ENCODE results near the gene RNF146.
"Not testable (repeated sequence)": the region's sequence is repeated elsewhere in the genome, so short reads cannot be mapped to it uniquely, and the experiment has no call there.

Gene RNF146

DNA sequence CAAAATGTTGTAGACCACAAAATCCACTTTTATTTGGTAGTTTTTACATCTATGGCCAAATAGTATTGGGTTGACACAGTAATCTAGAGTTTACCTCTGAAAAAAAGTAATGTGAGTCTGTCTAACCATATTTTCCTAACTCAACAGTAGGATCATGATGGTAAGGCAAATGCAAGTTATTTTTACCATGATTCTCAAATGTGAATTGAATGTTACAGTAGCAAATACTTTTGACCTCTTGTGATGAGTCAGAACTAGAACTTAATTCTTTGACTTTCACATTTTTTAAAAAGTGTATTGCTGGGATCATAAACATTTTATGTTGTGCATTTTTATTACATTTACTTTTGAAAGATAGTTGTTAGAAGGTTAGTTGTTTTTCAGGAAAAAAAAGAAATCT, 22.0 kb downstream of the RNF146 start:
- no peak for DNase-seq

DNA sequence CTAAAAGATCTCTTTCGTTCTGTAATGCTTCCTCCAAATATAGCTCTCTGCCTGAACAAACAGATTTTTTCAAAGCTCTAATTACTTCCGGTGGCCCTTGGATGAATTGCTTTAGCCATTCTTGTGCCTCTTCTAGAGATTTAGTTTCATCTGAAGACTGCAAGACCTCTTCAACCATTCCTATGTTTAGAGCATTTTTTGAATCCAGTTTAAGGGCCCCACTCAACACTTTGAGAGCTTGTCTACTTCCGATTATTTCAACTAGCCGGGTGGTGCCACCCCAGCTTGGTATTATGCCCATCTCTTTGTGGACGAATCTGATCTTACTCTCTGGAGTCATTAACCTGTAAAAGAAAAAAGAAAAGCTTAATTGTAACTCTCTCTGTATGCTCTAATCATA, 23.3 kb downstream of the RNF146 start:
- no peak for DNase-seq

DNA sequence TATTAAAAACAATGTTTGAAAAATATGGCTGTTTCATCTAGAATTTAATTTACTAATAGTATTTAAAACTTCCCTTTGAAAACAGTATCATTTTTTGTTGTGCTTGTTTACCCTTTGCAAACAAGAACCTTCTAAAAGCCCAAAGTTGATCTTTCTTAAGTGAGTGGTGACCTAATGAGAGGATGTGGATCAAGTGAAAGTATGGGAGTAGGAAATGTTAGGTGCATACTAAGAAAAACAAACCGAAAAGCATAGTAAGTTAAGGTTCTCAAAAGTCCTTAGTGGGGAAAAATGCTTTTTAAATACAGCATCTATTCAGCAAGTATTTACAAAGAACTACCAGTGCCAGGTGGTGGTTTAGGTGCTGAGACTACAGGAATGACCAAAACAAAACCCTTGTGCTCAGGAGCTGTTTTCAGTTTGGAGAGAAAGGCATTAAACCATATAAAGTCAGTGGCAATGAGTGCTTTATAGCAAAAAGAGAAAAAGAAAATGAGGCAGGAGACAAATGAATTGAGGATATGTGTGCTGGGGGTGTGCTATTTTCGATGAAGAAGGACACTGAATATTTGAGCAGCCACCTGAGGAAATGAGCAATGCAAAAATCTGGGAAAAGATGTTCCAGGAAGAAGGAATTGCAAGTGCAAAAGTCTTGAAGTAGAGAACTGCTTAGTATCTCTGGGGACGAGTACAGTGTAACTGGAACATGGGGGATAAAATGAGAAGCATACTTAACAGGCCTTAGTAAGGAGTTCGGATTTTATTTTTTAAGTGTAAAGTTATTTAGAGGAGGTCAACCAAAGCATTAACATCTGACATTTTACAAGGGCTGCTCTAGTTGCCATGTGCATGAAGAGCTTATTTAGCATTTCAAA, 24.0 kb downstream of the RNF146 start:
- DNase-seq = no peak

DNA sequence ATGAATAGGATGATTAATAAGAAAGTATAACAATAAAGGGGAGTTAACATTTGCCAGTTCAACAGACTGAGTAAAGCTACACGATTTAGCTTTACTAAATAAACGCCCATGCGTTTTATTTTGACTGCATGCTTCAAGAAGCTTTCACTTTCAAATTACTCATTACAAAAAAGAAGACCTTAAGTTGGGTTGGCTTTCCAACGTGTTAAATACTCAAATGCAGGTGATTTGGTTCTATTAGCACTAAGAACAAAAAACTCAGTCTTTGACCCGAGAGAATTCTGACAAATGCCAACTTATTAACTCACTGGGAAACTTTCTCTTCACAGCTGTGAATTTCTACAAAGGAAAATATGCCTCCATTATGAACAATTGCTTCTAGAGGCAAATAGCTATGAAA, 24.8 kb downstream of the RNF146 start:
- DNase-seq = no peak

DNA sequence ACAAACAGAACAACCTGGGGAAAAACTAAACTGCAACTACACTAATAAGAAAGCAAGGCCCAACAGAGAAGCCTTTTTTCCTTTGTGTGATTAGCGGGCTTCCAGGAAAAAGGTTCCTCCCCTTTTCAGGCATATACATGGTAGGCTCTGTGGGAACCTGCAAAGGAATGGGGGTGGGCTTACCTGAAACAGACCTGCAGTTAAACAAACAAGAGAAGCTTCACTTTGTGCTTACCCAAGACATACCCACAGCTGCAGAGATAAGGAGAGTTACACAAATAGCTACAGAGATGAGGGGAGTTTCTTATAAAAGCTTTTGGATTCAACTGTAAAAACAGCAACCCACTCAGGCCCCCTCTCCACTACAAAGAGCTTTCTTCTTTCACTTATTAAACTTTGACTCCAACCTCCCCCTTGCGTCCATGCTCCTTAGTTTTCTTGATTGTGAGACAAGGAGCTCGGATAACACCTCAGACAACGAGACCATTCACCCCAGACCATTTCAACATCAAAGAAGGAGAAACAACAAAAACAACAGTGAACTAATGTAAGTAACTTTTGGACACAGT, 30.9 kb downstream of the RNF146 start:
- no peak for DNase-seq

DNA sequence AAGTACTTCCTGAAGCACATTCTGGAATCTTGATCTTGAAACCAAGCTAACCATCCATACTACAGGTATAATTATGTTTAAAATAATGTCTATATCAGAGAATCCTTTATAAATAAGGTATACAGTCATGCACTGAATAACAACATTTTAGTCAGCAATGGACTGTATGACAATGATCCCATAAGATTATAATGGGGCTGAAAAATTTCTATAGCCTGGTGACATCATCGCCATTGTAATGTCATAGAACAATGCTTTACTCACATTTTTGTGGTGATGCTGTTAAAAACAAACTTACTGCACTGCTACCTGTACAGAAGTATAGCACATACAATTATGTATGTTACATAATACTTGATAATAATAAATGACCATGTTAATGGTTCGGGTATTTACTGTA, 31.8 kb downstream of the RNF146 start:
- no peak for DNase-seq

DNA sequence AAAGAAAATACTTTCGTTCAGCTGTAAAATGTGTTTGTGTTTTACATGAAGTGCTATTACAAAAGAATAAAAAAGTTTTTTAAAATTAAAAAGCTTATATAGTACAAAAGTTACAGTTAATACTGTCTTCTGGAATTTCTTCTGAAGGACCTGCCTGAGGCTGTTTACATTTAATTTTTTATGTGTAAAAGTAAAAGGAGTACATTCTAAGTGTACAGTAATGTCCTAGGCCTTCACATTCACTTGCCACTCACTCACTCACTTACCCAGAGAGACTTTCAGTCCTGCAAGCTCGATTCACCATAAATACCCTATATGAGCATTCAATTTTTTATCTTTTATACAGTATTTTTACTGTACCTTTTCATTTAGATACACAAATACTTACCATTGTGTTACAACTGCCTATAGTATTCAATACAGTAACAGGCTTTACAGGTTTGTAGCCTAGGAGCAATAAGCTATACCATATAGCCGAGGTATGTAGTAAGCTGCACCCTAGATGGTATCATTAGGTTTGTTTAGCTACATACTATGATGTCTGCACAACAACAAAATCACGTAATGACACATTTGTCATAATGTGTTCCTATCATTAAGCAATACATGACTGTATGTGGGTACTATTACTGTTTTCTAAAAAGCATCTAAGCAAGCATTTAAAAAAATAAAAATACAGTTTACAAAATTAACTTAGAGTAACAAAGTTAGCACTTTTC, 33.0 kb downstream of the RNF146 start:
- no peak for DNase-seq

- DNase-seq = no peak
These were observed 33.7 kb downstream of the RNF146 start for GRCh38 chr6:127300411-127300810.

- DNase-seq = no peak
These were observed 34.6 kb downstream of the RNF146 start for GRCh38 chr6:127301199-127301700.

DNA sequence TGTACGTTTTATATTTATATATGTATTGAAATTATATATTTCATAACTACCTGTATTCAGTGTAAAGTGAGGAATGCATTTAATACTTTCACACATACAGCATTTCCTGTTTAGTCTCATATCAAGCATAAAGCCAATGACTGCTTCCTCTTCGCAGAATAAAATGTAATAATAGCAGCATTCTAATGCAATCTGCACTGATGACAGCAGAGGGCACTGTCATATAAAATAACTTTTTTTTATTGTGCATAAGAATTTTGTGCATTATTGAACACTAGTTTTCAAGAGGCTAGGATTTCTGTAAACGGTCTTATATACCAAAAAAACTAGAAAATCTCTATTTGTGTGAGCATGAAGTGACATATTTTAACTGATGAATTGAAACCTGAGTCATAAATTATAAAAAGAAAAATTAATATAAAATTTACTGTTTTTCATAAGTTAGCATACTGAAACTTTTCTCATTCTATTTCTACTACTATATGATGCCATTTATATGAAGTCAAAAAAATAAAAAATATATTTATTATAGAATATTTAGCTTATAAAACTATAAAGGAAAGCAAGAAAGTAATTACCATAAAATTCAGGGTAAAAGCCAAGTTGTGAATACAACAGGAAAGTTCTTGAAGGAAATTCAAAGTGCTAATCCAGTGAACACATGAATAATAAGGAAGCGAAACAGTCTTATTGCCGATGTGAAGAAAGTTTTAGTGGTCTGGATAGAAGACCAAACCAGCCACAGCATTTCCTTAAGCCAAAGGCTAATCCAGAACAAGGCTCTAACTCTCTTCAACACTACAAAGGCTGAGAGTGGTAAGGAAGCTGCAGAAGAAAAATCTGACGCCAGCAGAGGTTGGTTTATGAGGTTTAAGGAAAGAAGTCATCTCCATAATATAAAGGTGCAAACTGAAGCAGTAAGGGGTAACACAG, 36.3 kb downstream of the RNF146 start:
- DNase-seq = no peak

- DNase-seq = no peak
These were observed 37.3 kb downstream of the RNF146 start for GRCh38 chr6:127303917-127304316.

DNA sequence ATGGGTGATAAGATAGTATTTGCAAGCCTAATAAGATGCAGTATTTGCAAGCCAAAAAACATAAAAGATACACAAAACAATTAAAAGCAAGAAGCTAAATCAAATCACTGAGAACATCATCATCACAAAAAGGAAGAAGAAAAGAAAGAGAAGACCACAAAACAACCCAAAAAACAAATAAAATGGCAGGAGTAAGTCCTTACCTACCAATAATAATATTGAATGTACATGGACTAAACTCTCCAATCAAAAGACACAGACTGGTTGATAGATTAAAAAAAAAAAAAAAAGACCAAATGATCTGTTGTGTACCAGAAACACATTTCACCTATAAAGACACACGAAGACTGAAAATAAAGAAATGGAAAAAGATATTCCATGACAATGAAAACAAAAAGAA, 39.1 kb downstream of the RNF146 start:
- no peak for DNase-seq

- no peak for DNase-seq
These were observed 50.9 kb downstream of the RNF146 start for GRCh38 chr6:127317388-127318128.

- no peak for DNase-seq
These were observed 53.0 kb downstream of the RNF146 start for GRCh38 chr6:127319686-127320085.

- DNase-seq = no peak
These were observed 61.5 kb downstream of the RNF146 start for GRCh38 chr6:127328043-127328609.

GRCh38 chr6:127331256-127331655, 64.6 kb downstream of the RNF146 start:
- DNase-seq = not testable (repeated sequence)

- no peak for DNase-seq
These were observed 65.8 kb downstream of the RNF146 start for GRCh38 chr6:127332383-127332961.

Measured in NK-92 treated with Interleukin-12 subunit alpha and Interleukin-12 subunit beta, amount 100 ng/mL, for 24 hours (cell line).